Ishikawa (cell line): ENCODE data around the gene KCNQ1.

Experiments used
- CEBPB ChIP-seq: IDR thresholded peaks from 2 replicates; pipeline ENCODE4 v1.6.1; 2012
- CREB1 ChIP-seq: IDR thresholded peaks from 2 replicates; pipeline ENCODE4 v1.6.1; 2012; ENCODE audit warnings: low read depth
- EGR1 ChIP-seq: IDR thresholded peaks from 2 replicates; pipeline ENCODE4 v1.6.1; 2012
- EP300 ChIP-seq: IDR thresholded peaks from 2 replicates; pipeline ENCODE4 v1.6.1; 2012; ENCODE audit warnings: borderline replicate concordance
- FOXM1 ChIP-seq: IDR thresholded peaks from 2 replicates; pipeline ENCODE4 v1.6.1; 2012; ENCODE audit warnings: low read depth, borderline replicate concordance
- MAX ChIP-seq: IDR thresholded peaks from 2 replicates; pipeline ENCODE4 v1.6.1; 2012
- NFIC ChIP-seq: IDR thresholded peaks from 2 replicates; pipeline ENCODE4 v1.6.1; 2012
- RAD21 ChIP-seq: IDR thresholded peaks from 2 replicates; pipeline ENCODE4 v1.6.1; 2012; ENCODE audit warnings: low read depth
- REST ChIP-seq: IDR thresholded peaks from 2 replicates; pipeline ENCODE4 v1.6.1; 2012; ENCODE audit warnings: low read depth, mild to moderate bottlenecking
- TAF1 ChIP-seq: IDR thresholded peaks from 2 replicates; pipeline ENCODE4 v1.6.1; 2012; ENCODE audit warnings: low read depth, mild to moderate bottlenecking
- TCF12 ChIP-seq: IDR thresholded peaks from 2 replicates; pipeline ENCODE4 v1.6.1; 2012; ENCODE audit warnings: low read depth
- TEAD4 ChIP-seq: IDR thresholded peaks from 2 replicates; pipeline ENCODE4 v1.6.1; 2012
- USF1 ChIP-seq: IDR thresholded peaks from 2 replicates; pipeline ENCODE4 v1.6.1; 2012
- YY1 ChIP-seq: IDR thresholded peaks from 2 replicates; pipeline ENCODE4 v1.6.1; 2012; ENCODE audit warnings: low read depth
- ZBTB7A ChIP-seq: IDR thresholded peaks from 2 replicates; pipeline ENCODE4 v1.6.1; 2012; ENCODE audit warnings: low read depth

KCNQ1 gene

GRCh38 chr11:2704896-2705606, 260.2 kb downstream of the KCNQ1 start:
- TF ChIP-seq FOXM1 = no peak
- no peak for TF ChIP-seq ZBTB7A
- TF ChIP-seq NFIC = no peak
- no peak for TF ChIP-seq EP300
- no peak for TF ChIP-seq TAF1

GRCh38 chr11:2706321-2706720, 261.5 kb downstream of the KCNQ1 start:
- no peak for TF ChIP-seq MAX
- TF ChIP-seq ZBTB7A = no peak
- no peak for TF ChIP-seq USF1
- no peak for TF ChIP-seq FOXM1
- TF ChIP-seq RAD21 = no peak
- TF ChIP-seq TCF12 = no peak
- no peak for TF ChIP-seq TAF1
- TF ChIP-seq CREB1 = no peak
- TF ChIP-seq YY1 = no peak
- TF ChIP-seq NFIC = no peak
- TF ChIP-seq EGR1 = no peak
- TF ChIP-seq TEAD4 = no peak
- TF ChIP-seq CEBPB = no peak
- TF ChIP-seq EP300 = no peak
- TF ChIP-seq REST = no peak

- TF ChIP-seq ZBTB7A (no peak), CREB1 (no peak), FOXM1 (no peak), EGR1 (no peak), NFIC (no peak), CEBPB (no peak), REST (no peak), USF1 (no peak), RAD21 (no peak), YY1 (no peak), EP300 (no peak), TCF12 (no peak), MAX (no peak), TEAD4 (no peak)
These were observed 262.9 kb downstream of the KCNQ1 start for GRCh38 chr11:2707736-2708135.

- TF ChIP-seq EP300 (no peak), TEAD4 (no peak)
These were observed 263.4 kb downstream of the KCNQ1 start for GRCh38 chr11:2708151-2708581.

GRCh38 chr11:2708757-2709281, 264.0 kb downstream of the KCNQ1 start:
- no peak for TF ChIP-seq YY1
- no peak for TF ChIP-seq TEAD4
- no peak for TF ChIP-seq REST
- no peak for TF ChIP-seq RAD21
- no peak for TF ChIP-seq EP300
- TF ChIP-seq CREB1 = no peak
- no peak for TF ChIP-seq USF1
- TF ChIP-seq TCF12 = no peak
- no peak for TF ChIP-seq TAF1
- TF ChIP-seq MAX = no peak
- no peak for TF ChIP-seq FOXM1
- no peak for TF ChIP-seq EGR1
- TF ChIP-seq CEBPB = no peak
- no peak for TF ChIP-seq ZBTB7A
- TF ChIP-seq NFIC = no peak
